IMR-90 (cell line): ENCODE results near the gene BTBD9.

Experiments
- BHLHE40 ChIP-seq: fragments of 150-350 bp; IDR thresholded peaks from 2 replicates; pipeline ENCODE4 v1.6.1; 2016; ENCODE audit warnings: mild to moderate bottlenecking, low read depth, low read length
- CEBPB ChIP-seq: IDR thresholded peaks from 2 replicates; pipeline ENCODE4 v1.6.1; 2012; ENCODE audit warnings: low read depth, low read length, improper control_type of control experiment
- CHD1 ChIP-seq: IDR thresholded peaks from 2 replicates; pipeline ENCODE4 v1.6.1; 2012; ENCODE audit warnings: low read depth, low read length, improper control_type of control experiment
- CTCF ChIP-seq: conservative IDR thresholded peaks from 2 replicates; pipeline ENCODE4 v1.5.1; 2012; ENCODE audit warnings: mild to moderate bottlenecking, low read depth, low read length, improper control_type of control experiment
- FOS ChIP-seq: fragments of 150-350 bp; IDR thresholded peaks from 2 replicates; pipeline ENCODE4 v1.6.1; 2016; ENCODE audit warnings: low read depth, low read length
- MAFK ChIP-seq: IDR thresholded peaks from 2 replicates; pipeline ENCODE4 v1.6.1; 2012; ENCODE audit warnings: low read depth, low read length, improper control_type of control experiment
- POLR2A ChIP-seq: IDR thresholded peaks from 2 replicates; pipeline ENCODE4 v1.6.1; 2012; ENCODE audit warnings: mild to moderate bottlenecking, low read depth, low read length
- SMC3 ChIP-seq: fragments of 150-350 bp; IDR thresholded peaks from 2 replicates; pipeline ENCODE4 v1.6.1; 2016; ENCODE audit warnings: low read depth, mild to moderate bottlenecking, antibody characterized with exemption, low read length, moderate library complexity

GRCh38 chr6:38687043-38687353 lies 47.3 kb upstream of the BTBD9 start:
- no peak for TF ChIP-seq CTCF
- TF ChIP-seq POLR2A: no peak
- TF ChIP-seq MAFK: no peak
- no peak for TF ChIP-seq FOS
- no peak for TF ChIP-seq SMC3
- no peak for TF ChIP-seq CHD1
- no peak for TF ChIP-seq CEBPB
- no peak for TF ChIP-seq BHLHE40
